Measurements from ENCODE around the gene CACNB4. TPM values are rescaled to one million over a fixed set of nuclear protein-coding genes. Genes with fewer than 3 reads are reported as not detected.

CACNB4 gene
- polyA plus RNA-seq, 1 experiment: 0.12 TPM

DNA sequence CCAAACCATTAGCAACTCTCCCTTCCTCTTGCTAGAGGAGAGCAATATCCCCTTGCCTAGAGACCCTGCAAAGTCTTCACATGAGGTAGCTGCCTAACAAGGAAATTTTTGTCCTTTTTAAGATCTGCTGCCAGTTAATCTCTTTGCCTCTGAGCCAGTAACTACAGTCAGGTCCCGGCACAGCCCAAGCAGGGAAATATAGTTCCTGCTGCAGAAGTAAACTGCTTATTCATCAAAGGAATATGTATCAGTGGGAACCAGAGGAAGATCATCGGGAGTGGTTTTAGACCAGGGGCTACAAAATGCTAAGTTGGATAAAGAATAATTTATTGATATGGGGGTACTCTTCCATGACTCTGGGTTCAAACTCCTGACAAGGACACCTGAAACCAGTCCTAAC lies 30.6 kb downstream of the CACNB4 start:
- H3K36me3 ChIP-seq (ENCODE audit: control insufficient read depth, insufficient read depth, low read length): no peaks in the 10 kb centered on the region
- DNase-seq (ENCODE audit: low read depth): no peak
- no peak overlapping the region for H3K4me3 ChIP-seq (ENCODE audit: low read depth, low read length)
- TF ChIP-seq, protein P1, sequence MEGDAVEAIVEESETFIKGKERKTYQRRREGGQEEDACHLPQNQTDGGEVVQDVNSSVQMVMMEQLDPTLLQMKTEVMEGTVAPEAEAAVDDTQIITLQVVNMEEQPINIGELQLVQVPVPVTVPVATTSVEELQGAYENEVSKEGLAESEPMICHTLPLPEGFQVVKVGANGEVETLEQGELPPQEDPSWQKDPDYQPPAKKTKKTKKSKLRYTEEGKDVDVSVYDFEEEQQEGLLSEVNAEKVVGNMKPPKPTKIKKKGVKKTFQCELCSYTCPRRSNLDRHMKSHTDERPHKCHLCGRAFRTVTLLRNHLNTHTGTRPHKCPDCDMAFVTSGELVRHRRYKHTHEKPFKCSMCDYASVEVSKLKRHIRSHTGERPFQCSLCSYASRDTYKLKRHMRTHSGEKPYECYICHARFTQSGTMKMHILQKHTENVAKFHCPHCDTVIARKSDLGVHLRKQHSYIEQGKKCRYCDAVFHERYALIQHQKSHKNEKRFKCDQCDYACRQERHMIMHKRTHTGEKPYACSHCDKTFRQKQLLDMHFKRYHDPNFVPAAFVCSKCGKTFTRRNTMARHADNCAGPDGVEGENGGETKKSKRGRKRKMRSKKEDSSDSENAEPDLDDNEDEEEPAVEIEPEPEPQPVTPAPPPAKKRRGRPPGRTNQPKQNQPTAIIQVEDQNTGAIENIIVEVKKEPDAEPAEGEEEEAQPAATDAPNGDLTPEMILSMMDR (IDR thresholded peaks at IDR 0.05; ENCODE audit: insufficient read depth, low read depth, low read length): no peak
- peaks cover 1% of the 10 kb centered on the region; the same call in 1 of the 2 replicates for H3K27me3 ChIP-seq (ENCODE audit: control insufficient read depth, insufficient read depth, low read length)
- POLR2A ChIA-PET: no interaction called here
- CTCF ChIA-PET: interaction anchor here (1.0 kb wide), 1 partner anchor 42 kb away, joined by 4 read pairs; no protein-coding TSS in a partner anchor

DNA sequence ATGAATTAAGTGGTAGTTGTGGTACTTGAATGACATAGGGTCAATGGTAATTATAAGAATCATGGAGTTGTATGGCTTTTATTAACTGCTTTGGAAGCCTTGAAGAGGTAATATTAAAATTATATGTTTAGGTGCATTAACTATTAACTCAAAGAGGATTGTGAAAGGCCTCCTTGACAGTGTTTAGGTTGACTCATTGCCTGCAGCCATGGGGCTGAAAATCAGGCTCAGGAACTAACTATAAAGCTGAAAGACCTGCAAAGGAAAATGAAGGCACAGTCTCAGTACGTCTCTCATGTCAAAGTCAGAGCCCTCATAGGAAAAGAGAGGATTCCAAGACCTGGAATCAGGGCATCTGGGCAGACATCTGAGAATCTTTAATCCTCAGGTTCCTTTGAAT lies 31.0 kb downstream of the CACNB4 start:
- TF ChIP-seq, protein P1 (IDR thresholded peaks at IDR 0.05; ENCODE audit: insufficient read depth, low read depth, low read length): no peak
- peaks cover 1% of the 10 kb centered on the region; the same call in 1 of the 2 replicates for H3K27me3 ChIP-seq (ENCODE audit: control insufficient read depth, insufficient read depth, low read length)
- CTCF ChIA-PET: no interaction called here
- H3K36me3 ChIP-seq (ENCODE audit: control insufficient read depth, insufficient read depth, low read length): no peaks in the 10 kb centered on the region
- H3K4me3 ChIP-seq (ENCODE audit: low read depth, low read length): no peak overlapping the region
- POLR2A ChIA-PET: no interaction called here
- no peak for DNase-seq (ENCODE audit: low read depth)

DNA sequence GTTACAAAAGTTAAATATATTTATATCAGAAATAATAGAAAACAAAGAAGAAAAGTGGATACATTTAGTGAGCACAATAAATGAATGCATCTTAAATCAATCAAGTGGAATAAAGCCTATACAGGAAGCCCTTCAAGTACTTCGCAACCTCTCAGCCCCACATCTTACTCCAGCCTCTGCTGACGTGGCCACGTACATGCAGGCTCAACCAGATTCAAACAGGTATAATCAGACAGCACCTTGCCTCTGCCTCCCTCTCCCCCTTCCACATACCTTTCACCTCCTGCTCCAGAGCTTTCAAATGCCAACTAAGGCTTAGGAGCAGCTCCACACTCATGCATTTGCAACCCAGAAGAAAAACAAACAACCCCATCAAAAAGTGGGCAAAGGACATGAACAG lies 32.9 kb downstream of the CACNB4 start:
- DNase-seq (ENCODE audit: low read depth): no peak
- TF ChIP-seq, protein P1 (IDR thresholded peaks at IDR 0.05; ENCODE audit: insufficient read depth, low read depth, low read length): no peak
- no peaks in the 10 kb centered on the region for H3K36me3 ChIP-seq (ENCODE audit: control insufficient read depth, insufficient read depth, low read length)
- POLR2A ChIA-PET: no interaction called here
- CTCF ChIA-PET: no interaction called here
- no peak overlapping the region for H3K4me3 ChIP-seq (ENCODE audit: low read depth, low read length)
- peaks cover 3% of the 10 kb centered on the region; the same call in 1 of the 2 replicates for H3K27me3 ChIP-seq (ENCODE audit: control insufficient read depth, insufficient read depth, low read length)

DNA sequence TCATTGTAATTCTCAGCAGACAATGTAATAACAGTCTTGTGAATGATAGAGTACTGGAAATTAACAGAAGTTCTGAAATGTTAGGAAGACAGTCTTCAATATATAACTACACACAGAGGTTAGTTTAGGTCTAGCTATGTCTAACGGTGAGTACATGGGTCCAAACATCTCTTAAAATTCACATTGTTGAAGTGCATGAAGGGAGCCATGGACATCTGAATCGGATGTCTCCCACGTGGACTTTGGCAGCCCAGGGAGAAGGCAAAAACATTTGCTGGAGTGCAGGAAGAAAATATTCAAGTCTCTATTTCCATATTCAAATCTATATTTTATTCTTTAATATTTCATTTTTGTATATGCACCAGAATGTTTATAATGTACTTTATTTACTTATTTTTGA lies 34.8 kb downstream of the CACNB4 start:
- ChIA-PET POLR2A (no interaction called here), CTCF (interaction anchor here (1.1 kb wide), 1 partner anchor 18 kb away, joined by 3 read pairs; no protein-coding TSS in a partner anchor)
- Histone ChIP-seq H3K27me3 (ENCODE audit: control insufficient read depth, insufficient read depth, low read length) (peaks cover 3% of the 10 kb centered on the region; the same call in 1 of the 2 replicates), H3K36me3 (ENCODE audit: control insufficient read depth, insufficient read depth, low read length) (no peaks in the 10 kb centered on the region), H3K4me3 (ENCODE audit: low read depth, low read length) (no peak overlapping the region)
- TF ChIP-seq, protein P1 (IDR thresholded peaks at IDR 0.05; ENCODE audit: insufficient read depth, low read depth, low read length): no peak
- no peak for DNase-seq (ENCODE audit: low read depth)

DNA sequence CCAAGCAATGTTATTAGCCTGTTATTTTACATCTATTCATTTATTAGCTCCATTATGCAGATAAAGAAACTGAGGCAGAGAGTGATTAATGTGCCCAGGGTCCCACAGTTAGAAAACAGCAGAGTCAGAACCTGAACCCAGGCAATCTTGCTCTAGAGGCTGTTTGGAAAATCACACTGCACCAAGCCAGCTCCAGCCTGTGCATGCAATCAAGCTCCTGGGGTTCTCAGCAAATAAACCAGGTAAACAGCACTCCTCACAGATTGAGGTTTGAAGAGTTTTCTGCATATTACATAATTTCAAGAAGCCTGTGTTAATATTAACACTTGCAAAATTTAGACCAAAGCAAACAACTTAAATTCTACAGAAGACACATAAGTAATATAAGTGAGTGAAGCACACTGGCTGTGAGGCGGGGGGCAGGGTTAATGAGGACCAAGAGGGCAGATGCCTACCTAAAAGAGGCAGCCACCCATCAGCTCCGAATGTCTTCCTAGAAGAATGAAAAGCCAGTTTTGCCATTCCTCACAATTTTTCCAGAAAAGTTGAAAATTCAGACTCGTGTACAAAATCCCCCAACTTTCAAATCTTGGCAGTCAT lies 35.4 kb downstream of the CACNB4 start:
- Histone ChIP-seq H3K4me3 (ENCODE audit: low read depth, low read length) (no peak overlapping the region), H3K36me3 (ENCODE audit: control insufficient read depth, insufficient read depth, low read length) (no peaks in the 10 kb centered on the region), H3K27me3 (ENCODE audit: control insufficient read depth, insufficient read depth, low read length) (peaks cover 3% of the 10 kb centered on the region; the same call in 1 of the 2 replicates)
- DNase-seq (ENCODE audit: low read depth): no peak
- CTCF ChIA-PET: interaction anchor here (1.1 to 1.9 kb wide), 2 partner anchors 17 to 19 kb away, joined by 3 read pairs; no protein-coding TSS in a partner anchor
- POLR2A ChIA-PET: no interaction called here
- TF ChIP-seq, protein P1 (IDR thresholded peaks at IDR 0.05; ENCODE audit: insufficient read depth, low read depth, low read length): no peak

All from BJ (cell line).